ENCODE results near the gene ST3GAL5.
"Not testable (repeated sequence)": the region's sequence is repeated elsewhere in the genome, so short reads cannot be mapped to it uniquely, and the experiment has no call there.

The ST3GAL5 gene

DNA sequence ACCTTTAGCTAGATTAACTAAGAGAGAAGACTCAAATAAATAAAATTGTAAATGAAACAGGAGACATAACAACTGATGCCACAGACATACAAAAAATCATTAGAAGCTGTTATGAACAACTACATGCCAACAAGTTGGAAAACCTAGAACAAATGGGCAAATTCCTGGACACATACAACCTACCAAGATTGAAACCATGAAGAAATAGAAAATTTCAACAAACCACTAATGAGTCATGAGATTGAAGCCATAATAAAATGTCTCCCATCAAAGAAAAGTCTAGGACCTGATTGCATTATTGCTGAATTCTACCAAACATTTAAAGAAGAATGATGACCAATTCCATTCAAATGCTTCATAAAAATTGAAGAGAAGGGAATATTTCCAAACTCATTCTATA, 54.3 kb downstream of the ST3GAL5 start:
- no peak for DNase-seq (ENCODE audit: low read depth)

DNA sequence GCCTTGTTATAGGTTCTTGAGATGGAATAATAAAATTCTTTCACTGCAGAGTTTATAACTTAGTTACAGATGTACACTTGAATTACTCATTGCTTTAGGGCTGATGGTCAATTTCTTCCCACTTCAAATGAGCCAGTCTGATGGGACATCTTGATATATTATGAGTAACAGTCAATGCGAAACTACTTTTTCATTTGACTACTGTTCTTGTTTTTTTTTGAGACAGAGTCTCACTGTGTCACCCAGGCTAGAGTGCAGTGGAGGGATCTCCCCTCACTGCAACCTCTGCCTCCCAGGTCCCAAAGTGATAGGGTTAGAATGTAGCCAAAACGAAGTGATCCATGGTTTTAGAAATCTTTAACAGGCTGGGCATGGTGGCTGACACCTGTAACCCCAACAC, 57.1 kb downstream of the ST3GAL5 start:
- DNase-seq (ENCODE audit: low read depth), result no peak

DNA sequence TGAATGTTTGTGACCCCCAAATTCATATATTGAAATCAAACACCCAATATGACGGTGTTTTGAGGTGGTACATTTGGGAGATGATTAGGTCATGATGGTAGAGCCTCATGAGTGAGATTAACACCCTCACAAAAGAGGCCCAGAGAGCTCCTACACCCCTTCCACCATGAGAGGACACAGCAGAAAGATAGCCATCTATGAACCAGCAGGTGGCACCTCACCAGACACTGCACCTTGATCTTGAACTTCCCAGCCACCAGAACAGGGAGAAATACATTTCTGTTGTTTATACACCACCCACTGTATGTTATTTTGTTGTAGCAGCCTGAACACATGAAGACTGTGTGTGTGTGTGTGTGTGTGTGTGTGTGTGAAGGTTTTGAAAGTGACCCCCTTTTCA, 58.1 kb downstream of the ST3GAL5 start:
- DNase-seq (ENCODE audit: low read depth), result no peak

DNA sequence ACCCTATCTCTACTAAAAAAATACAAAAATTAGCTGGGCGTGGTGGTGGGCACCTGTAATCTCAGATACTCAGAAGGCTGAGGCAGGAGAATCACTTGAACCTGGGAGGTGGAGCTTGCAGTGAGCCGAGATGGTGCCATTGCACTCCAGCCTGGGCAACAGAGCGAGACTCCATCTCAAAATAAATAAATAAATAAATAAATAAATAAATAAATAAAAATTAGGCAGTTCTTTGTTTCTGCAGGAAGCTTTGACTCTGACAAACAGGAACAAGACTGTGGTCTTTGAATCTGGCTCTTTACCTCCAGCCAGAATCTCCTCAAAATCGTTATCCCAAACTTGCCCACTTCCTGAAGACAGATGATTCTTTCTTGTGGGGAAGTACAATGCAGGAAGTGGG, 59.4 kb downstream of the ST3GAL5 start:
- not testable (repeated sequence) for DNase-seq (ENCODE audit: low read depth)

DNA sequence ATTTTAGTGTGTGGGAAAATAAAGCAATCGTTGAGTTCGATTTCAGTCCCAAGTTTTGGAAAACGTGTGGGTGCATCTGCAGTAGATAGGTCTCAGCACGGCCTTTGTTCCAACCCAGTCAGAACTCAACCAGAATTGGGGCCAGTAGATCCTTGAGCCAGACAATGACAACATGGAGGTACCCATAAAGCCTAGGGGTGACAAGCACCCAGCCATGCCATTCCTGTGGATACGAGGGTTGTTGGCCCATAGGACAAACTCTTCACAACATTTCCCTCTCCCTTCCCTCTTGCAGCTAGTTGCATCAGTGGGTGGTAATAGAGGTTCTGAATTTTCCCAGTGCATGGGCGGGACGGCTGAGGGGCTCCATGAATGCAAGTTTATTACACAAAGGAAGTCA, 60.1 kb downstream of the ST3GAL5 start:
- DNase-seq (ENCODE audit: low read depth), result no peak

DNA sequence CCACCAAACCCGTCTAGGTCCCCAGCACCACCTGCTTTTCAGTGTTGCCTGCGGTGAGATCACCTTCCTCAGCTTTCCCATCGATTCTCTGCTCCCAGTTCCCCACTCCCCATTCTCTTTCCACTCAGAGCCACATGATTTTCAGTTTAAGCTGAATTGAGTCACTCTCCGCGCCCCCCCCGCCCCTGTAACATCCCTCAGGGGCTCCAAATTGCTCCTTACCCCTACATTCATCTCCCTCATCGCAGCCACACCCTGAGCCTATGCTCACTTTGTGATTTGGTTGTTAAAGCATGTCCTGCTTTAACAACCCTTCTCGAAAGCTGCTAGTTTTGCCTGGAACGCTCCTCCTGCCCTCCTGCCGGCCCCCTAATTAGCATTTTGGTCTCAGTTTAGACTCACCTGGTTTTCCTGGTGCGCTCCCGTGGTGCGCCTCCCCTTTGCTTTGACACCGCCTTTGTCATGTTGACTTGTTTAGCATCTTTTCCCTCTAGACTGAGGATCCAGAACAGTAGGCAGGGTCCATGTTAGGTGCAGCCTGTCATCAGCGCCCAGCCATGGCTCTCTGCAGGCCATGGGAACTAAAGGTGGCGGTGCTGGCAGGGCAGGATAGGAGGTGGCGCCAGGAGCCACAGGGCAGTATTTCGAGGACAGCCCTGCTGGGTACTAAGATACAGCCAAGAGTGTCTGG, 60.8 kb downstream of the ST3GAL5 start:
- no peak for DNase-seq (ENCODE audit: low read depth)

DNA sequence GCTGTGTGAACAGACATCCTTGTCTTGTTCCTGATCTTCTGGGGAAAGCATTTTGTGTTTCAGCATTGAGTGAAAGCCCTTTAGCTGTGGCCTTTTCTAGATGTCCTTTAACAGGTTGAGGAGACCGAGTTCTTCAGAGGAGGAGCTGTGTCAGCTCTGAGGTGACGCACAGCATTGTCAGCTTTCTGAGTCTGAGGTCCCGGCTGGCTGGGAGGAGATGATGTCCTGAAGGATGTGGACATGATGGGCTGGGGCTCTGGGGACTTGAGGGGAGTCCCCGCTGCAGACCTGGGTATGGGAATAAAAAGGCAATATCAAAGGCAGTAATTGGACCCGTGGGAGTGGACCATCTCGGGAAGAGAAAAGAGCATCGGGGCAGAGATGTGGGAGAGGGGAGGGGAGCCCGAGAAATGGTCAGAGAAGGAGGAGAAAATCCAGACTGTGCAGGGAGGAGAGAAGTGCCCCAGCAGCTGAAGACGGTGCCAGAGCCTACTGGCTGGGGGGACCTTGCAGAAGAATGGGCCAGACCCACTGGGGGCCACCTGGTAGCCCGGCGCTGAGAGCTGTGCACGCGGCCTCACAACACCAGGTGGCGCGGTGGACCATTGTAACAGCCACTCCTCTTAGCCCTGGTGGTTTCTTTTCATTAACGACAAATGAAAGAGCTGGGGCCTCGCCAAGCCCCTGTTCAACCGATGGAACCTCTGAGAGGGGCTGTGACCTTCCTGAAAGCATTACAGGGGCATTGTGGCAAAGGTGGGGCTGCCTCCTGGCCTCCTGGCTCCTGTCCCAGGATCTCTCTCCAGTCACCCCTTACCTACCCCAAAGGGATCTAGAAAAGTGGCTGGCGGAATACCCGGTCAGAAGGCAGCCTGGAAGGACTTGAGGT, 61.6 kb downstream of the ST3GAL5 start:
- no peak for DNase-seq (ENCODE audit: low read depth)

DNA sequence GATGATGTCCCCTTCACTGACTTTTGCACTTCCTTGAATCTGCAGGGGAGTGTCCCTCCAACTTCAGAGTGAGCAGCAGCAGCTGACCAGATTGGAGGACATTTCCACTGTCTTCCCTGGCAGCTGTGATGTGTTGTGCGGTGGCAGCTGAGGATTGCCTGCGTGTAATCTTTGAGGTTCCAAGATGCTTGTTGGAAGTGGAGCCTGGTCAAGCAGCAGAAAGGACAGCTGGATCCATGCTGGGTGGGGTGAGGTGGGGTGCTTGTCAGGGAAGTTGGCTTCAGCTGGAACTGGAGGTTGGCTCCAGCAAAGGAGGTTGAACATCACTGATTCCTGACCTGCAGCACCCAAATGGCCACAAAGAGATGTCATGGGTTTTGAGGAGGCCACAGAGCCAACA, 64.8 kb downstream of the ST3GAL5 start:
- no peak for DNase-seq (ENCODE audit: low read depth)

DNA sequence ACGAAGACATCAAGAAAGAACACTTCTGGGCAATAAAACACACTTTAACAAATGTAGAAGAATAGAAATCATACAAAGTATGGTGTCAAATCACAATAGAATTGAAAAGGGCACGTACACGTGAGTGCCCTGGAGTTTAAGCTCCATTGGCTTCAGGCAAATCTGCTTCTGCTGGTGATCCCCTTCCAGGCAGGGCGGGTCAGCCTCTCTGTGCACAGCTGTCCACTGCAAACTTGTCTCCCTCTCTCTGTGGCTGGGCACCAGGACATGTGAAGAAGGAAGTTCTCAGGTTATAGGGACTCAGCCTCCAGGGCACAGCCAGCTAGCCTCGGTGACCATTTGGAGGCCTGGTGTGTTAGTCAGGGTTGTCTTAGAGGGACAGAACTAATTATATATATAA, 66.0 kb downstream of the ST3GAL5 start:
- no peak for DNase-seq (ENCODE audit: low read depth)

DNA sequence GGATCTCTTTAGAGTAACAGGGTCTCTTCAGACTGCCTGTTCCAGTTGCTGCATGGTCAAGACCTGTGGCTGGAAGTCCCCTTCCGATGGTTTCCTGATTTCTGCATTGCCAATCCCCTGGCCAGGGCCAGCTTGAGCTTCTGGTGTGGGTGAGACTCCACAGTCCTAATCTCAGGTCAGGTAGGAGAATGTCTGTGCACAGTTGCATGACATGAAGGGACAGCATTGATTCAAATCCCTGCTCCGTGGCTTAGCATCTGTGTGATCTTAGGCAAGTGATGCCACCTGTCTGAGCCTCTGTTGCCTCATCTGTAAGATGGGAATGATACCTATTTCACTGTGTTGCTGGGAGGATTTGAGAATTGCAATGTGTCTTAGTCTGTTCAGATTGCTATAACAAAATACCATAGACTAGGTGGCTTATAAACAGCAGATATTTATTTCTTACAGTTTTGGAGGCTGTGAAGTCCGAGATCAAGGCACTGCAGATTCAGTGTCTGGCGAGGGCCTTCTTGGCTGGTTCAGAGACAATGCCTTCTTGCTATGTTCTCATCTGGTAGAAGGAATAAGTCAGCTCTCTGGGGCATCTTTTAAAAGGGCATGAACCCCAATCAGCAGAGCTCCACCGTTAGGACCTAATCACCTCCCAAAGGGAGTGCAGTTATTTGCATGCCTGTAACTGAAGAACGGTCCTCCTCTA, 68.8 kb downstream of the ST3GAL5 start:
- DNase-seq (ENCODE audit: low read depth), result no peak

DNA sequence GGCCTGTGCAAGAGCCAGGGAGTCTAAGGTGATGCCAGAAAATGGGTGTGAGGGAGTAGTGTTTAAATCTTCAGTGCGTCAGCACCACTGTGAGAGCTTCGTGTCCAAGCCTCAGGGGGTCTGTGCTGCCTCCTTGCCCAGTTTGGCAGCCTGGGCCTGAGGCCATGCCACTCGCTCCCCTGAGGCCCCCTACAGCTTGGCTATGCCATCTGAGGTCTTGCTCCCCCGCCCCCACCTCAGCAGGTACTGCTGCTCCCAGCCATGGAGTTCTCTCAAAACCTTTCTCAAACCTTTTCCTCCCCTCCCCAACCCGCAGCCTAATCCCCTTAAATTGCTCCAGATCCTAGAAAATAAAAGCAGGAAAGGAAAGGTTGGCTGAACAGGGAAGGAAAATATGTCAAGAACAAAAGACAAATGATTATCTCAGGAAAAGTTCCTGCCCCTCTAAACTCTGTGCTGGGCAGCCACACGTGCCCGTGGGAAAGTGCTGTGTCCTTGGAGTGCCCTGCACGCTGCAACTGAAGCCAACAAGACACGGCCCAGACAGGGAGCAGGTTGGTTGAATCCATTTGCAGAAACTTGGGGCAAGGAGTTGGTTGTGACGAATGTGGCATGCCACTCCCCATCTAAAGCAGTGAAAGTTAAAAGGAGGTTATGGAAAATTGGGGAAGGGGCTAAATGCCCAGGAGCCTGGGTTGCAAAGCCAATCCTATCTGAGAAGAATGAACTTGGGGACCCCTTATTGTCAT, 73.8 kb downstream of the ST3GAL5 start:
- DNase-seq (ENCODE audit: low read depth), result no peak

DNA sequence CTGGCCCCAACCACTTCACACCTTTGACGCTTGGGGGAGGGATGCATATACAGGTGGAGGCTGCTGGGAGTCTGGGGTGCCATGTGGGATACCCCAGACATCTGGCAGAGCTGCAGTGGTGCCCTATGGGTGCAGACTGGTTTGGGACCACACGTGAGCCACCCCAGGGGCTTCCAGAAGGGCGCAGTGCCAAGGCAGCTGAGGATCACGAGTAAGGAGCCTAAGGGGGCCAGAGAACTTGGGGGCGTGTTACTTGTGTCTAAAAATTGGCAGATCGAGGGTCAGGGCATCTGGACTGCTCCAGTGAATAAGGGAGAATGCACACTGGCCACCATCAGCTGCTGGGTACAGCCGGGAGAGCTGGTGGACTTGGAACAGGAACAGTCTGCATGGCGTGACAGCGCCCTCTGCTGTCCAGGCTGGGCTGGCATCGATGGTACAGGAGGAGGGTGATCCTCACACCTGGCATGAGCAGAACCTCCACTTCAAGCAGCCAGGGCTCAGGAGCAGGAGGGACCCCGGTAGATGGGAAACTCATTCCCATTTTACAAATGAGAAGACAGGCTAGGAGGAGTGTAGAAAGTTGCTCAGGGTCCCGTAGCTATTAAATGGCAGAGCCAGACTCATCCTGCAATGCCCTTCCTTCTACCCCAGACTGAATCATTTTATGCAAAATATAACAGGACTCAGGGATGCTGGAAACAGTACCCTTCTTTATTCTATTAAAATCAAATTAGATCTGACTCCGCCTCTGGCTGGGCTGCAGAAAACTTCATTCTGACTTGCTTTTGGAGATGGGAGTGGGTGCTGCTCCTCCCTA, 74.6 kb downstream of the ST3GAL5 start:
- peak; percentile 83 for DNase-seq (ENCODE audit: low read depth)

DNA sequence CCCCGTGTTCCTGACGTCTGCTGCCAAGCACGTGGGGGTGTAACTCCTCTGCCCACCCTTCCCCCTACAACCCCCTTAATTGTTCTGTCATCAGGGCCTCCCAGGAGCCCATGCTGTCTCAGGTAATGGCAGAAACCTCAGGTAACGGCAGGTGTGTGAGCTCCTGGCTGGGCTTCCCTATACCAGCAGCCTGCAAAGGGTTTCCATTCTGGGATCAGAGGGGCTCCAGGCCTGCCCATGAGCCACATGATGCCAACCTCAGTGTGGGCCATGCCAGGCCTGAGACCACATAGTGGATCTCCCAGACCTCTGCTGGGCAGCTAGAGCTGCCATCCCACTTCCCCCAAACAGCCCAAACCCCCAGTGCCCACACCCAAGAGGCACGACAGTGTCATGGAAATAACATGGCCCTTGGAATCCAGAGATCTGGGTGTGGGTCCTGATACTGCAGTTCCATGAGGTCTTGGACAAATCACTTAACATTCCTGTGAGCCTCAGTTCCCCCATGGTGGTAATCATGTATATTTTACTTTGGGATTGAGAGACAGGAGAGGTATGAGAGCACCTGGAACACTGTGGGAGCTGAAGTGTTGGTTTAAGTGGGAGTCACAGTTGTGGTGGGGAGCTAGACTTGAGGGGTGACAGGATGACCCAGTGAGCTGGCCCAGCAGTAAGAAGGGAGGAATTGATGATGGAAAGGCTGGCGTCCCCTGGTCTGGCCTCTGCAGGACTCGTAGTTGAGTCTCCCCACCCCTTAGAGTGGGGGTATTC, 75.4 kb downstream of the ST3GAL5 start:
- DNase-seq (ENCODE audit: low read depth), result no peak

DNA sequence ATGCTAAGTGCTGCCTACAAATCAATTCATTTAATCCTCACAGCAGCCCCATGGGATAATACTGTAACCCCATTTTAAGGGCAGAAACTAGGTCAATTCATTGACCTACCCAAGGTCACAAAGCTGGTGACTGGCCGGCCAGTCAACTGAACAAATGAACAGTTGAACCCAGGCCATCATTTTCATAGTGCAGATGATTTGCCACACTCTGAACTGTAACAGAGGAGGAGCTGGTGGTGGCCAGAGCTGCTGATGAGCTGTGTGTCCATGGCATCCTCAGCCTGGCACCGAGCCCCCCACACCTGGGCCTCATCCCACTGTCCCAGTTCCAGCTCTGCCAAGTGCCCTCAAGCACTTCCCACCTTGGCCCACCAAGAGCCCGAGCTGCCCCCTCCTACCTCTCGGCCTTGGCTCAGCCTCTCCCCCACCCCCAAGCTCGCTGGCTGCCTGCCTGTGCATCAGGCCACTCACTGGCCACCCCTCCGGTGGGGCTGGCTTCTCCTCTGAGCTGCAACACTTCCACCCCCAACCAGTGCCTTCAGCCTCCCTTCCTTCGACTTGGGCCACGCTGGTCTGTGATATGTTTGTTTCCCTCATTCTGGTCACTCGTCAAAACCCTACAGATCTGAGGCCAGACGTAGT, 76.6 kb downstream of the ST3GAL5 start:
- no peak for DNase-seq (ENCODE audit: low read depth)

DNA sequence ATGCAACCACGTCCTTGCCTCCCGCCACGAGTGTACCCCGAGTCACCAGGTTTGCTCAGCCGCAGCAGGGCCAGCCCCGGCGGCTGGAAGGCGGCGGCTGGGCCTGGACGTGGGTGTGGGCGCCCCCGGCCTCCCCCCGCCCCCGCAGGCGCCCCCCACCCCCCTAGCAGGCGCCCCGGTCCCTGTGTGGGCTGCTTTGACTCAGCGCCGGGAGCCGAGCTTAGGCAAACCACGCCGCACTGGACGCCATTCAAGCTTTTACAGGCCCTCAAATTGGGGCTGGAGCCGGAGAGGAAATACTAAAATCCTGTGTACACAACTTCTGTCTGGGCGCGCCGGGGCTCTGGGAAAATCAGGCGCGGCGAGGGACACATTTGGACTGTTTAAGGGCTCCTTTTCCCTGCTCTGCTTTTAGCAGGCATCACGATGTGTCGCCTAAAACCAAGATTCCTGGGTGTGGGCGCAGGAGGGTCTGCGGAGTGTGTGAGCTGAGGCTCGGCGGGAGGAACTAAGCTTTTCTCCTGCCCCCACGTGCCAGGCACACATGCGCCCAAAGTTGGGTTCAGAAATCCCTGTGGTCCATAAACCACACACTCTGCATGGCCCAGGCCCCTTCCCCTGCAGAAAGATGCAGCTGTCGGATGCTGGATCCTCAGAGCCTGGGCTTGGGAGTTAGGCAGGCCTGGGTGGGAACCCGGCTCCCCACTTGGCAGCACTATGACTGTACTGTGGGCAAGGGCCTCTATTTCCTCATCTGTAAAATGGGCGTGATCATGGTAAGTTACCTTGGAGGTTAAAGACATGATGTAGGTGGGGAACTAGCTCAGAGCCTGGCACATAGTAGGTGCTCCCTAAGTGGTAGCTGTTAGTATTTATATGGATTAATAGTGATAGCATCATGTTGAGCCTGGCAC, 77.4 kb downstream of the ST3GAL5 start:
- DNase-seq (ENCODE audit: low read depth), result no peak

DNA sequence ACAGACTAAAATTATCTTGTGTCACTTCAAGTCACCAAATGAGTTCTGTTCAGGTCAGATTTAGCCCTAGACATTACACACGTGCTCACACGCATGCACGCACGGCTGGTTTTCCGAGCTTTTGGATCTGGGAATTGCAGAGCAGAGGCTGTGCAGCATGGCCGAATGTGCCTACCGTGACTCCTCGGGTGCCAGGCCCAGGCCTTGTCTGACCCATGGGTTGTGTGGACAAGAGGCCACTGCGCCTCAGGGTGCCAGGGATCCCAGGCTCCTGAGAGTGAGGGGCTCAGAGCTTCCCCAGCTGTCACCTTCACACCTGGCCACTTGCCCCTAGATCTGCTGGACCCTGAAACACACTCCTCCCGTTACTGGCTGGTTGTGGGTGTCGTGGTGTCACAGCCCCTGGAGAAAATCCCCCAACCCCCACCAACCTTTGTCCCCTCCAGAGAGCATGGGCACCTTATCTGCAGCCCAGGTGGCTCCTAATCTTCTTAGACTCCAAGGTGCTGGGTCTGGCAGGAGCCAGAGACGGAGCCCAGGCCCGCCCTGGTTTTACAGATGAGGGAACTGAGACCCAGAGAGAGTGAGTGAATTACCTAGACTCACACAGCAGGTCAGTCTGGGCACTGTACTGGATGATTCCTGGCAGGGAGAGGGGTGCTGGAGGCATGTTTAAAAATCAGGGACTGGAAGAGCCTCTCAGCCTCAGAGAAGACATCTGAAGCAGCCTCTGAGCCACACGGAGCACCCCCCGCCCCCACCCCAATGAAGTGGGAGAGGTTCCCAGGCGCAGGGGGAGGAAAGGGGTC, 78.2 kb downstream of the ST3GAL5 start:
- DNase-seq (ENCODE audit: low read depth), result no peak

DNA sequence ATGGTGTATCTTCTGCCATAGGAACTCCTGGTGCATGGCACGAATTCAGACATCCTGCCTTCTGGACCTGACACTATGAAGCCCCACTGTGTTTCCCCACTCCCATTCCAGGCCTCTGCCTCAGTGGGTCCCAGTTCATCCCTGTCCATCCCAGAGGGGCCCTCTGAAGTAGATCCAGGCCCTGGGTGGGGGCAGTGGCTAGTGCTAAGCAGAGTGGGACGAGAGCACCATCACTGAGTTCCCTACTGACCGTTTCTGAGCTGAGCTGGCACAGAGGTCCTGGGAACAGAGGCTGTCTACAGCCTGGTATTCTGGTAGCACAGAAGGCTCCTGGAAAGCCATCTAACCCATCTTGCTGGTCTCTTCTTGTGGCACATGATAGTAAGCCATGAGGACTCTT, 81.0 kb downstream of the ST3GAL5 start:
- DNase-seq (ENCODE audit: low read depth), result no peak

All from fibroblast of the conjunctiva (primary cell).